Measurements from ENCODE around the gene TLE3.
A peak's percentile ranks its signal among the peaks of the same experiment; 100 is the strongest.

TLE3 gene

DNA sequence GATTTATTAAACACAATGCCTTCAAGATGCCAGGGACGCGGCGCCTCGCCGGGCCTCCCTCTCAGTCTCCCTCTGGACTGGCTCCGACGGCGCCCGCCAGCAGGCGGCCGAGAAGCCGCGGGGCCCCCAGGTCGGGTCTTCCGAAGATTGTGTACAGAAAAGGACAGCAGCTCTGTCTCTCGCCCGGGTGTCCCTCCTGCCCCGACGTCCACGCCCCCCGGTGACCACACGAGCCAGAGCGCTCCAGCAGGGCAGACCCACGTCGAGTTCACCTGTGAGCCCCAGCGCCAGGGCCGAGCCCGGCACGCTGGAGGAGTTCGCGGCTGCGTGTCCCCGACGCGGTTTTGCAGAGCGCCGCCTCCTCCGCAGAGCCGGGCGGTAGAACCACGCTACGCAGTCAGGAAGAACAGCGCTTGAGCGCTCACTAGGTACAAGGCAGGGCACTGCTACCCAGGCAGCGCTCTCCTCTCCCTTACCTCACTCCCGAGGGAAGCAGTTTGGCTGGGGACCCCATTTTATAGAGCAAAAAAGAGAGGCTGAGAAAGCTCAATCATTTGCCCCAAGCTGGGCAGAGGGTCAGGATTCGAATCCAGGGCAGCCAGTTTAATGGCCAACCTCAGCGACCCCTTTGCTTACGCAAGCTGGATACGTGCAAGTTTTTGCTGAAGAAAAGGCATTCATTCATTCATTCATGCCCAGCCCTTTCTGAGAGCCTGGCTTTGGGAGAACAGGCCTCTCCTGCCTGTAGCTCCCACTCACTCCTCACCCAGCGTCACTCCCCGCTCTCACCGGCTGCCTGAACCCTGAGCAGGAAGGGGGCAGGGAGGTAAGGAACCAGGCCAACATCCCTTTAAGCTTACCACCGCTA lies 3.0 kb upstream of the TLE3 start:
- peak in 1 of 2 donors; percentile 37 for DNase-seq (ENCODE audit: extremely low read depth in 1 of 2, low read depth in 1 of 2)

DNA sequence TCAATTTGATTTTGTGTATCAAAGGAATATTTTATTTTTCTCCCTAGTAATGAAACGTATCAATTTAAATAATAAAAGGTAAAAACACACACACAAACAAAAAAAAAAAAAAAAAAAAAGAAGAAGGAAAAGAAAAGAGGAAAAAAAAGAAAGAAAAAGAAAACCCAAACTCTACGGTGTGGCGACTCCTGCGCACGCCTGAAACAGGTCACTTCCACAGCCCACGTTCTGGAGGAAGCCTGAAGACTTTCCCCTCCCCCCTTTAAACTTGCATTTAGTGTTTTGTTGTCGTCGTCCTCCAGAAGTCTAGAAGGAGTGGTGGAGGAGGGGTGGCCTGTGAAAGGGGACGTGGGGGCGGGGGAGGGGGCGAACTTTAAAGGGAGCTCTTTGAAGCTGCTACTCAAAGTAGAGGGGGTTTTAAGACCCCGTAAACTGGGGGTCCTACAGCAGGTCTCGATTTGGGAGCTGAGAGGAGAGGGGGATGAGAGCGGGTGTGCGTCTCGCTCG lies 2.3 kb upstream of the TLE3 start:
- DNase-seq (ENCODE audit: extremely low read depth in 1 of 2, low read depth in 1 of 2) = no peak

DNA sequence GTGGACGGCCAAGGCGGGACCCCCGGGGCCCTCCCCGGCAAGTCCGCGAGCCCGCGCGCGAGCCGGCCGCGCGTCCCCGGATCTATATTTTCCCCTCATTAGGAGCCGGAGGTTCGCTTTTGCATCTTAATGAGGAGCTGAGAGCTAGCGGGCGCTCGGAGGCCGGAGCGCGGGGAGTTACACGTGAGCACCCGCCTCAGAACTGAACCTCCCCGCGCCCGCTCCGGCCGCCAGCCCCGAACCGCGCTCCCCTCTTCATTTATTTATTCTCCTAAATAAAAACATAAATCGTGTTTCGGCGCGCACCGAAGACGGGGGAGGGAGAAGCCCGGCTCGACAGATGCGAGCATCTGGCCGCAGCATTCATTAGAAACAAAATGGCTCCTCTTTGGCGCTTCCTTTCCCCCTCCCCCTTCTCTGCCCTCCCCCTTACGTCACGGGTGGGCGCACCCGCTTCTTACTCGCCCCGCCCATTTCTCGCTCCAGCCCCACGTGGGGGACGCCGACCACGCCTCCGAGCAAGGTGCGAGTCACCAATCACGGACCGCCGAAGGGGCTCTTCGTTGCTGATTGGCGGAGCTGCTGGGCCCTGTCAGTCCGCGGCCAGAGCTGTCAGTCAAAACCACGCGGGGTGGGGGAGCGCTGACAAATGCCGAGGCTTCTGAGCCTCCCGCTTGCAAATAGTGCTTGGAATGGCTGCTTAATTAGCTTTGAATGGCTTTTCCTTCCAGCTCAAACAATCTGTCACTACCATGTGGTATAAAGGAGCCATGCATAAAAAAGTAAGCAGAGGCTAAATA lies 1.6 kb upstream of the TLE3 start:
- peak; percentile 98 to 99 for DNase-seq (ENCODE audit: extremely low read depth in 1 of 2, low read depth in 1 of 2)

DNA sequence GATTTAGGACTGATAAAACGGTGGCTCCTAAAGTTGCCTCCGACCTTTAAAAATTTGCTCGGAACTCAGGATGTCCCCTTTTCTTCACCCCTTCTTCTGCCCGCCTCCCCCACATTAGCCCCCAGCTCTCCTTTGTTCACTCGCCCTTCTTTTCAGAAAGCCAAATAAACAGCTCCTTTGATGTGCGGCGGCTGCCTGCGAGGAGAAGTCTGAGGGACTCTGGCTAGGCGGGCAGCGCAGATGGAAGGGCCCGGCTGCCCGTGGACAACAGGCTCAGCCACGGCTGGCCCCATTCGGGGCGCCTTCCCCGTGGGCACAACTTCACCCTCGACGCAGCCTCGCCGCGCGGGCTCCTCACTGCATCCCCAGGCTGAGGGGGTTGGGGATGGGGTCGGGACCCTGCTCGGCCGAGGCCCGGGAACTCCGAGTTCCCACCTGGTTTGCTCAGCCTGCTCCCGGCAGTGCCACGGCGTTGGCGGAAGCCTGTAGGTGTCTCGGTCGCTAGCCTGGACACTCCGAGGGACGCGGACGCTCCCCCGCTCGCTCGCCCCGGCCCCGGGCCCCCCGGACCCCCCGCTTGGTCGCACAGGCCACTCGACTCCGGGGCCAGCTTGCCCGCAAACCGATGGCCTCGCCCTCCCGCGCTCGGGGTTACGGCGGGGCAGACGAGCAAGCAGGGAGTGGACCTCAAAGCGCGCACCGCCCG lies 897 bp upstream of the TLE3 start:
- no peak for DNase-seq (ENCODE audit: extremely low read depth in 1 of 2, low read depth in 1 of 2)

DNA sequence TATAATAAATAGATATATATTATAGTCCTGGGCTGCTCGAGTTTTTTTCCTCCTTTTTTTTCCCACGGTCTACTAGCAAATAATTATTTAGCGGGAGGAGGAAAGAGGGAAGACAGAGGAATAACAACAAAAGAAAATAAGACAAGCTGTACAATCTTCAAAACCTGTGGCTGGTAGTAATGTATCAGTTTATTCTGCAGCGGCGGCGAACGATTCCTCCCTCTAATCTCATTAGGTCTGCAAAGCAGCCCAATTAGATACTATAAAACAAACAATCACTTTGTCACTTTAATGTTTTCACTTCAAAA lies 390 bp upstream of the TLE3 start:
- DNase-seq (ENCODE audit: extremely low read depth in 1 of 2, low read depth in 1 of 2) = no peak

DNA sequence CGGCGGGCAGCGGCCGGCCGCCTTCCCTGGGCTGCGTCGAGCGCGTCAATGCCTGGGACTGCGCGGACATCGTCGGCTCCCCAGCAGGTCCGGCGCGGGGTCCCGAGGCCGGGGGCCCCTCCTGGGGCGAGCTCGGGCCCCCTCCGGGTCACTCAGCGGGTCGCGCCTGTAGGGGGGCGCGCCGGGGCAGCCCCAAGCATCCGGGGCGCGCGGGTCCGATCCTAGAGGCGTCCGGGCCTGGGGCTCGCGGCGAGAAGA lies 725 bp downstream of the TLE3 start:
- DNase-seq (ENCODE audit: extremely low read depth in 1 of 2, low read depth in 1 of 2) = no peak

DNA sequence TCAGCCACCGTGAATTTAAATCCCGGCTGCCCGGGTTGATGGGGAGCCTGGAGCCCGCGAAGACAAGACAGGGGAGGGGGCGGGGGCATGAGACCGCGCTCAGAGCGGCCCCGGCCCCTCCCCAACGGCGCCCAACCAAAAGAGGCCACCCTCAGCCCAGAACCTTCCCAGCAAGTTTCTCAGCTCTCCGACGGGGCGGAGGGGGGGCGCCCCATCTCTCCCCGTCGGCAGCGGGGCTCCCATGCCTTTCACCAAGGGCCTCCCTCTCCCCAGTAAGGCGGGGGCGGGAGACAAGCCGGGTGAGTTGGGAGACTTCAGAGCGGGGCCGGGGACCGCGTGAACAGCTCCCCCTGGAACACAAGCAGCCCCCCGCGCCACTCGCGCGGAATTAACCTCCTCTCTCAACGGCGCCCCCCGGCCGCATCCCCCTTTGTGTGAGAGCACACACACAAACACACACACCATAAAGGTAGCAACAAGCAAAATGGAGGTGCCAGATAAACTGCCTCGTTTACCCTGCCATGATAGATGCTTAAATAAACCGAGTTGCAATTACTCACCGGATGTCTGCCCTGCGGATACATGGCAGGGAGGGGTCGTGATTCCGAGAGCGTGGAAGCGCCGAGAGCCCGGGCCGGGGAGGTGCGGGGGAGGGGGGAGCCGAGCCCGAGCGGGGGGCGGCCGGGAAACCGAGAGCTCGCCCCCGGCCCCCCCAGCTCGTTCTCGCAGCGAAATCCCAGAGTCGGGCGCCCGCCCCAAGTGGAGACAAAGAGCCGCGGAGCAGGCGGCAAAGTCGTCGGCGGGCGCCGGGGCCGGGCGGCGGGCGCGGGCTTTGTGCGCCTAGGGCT lies 1.3 kb downstream of the TLE3 start:
- peak in 1 of 2 donors; percentile 42 for DNase-seq (ENCODE audit: extremely low read depth in 1 of 2, low read depth in 1 of 2)

DNA sequence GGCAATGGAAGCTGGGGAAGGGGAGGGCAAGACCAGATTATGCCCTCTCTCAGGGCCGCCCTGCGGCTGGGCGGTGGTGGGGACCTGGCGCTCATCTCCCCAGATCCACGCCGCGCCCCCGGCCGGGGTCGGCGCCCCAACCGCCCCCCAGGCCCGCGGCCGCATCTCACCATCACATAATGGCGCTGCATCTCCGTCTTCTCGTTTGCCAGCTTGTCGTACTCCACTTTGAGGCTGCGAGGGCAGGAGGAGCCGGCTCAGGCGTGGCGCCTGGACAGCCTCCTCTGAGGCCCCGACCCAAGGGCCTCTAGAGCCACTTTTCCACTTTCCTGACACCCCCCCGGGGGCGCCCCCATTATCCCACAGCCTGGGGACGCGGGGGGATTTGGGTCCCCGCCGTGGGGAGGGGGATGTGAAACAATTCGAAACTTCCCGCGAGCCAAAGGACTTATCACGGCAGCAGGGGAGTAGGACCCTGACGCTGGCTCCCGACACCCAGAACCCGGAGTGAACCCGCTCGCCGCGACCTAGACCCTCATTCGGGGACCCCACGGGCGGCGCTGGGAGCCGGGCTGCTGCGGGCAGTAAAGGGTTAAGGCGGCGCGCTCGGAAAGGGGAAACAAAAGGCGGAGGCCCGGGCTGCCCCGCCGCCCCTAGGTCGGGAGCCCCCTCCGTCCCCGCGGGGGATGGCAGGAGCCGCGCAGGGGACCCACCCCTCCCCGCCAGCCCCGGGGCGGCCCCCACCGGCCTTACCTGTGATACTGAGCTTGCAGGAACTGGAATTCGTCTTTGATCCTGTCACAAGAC lies 2.1 kb downstream of the TLE3 start:
- DNase-seq (ENCODE audit: extremely low read depth in 1 of 2, low read depth in 1 of 2) = no peak

DNA sequence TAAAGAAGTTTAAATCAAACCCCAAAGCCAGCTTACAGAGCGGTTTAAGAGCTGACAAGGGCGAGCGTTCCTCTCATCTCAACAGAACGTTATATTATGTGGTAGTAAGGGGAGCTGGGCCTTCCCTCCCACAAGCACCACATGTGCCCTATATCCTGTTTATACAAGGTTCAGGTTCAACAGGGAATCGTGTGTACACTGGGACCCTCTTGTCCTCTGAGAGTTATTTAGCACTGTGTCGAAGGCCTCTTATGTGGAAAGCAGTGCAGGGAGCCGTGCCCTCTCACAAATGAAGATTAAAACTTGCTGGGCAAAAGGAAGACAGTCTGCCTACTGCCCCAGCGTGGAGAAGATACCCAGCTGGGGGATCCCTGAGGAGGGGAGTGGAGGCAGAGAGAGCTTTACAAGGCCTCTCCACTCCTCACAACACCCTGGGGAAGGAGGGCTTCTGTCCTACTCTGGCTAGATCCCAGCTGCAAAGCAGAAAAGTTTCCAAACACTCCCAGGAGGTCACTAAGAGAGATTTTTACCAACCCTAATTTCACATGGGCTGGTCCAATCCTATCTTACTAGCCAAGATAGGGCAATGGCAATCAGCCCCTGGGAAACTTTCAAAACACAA lies 2.9 kb downstream of the TLE3 start:
- no peak for DNase-seq (ENCODE audit: extremely low read depth in 1 of 2, low read depth in 1 of 2)

DNA sequence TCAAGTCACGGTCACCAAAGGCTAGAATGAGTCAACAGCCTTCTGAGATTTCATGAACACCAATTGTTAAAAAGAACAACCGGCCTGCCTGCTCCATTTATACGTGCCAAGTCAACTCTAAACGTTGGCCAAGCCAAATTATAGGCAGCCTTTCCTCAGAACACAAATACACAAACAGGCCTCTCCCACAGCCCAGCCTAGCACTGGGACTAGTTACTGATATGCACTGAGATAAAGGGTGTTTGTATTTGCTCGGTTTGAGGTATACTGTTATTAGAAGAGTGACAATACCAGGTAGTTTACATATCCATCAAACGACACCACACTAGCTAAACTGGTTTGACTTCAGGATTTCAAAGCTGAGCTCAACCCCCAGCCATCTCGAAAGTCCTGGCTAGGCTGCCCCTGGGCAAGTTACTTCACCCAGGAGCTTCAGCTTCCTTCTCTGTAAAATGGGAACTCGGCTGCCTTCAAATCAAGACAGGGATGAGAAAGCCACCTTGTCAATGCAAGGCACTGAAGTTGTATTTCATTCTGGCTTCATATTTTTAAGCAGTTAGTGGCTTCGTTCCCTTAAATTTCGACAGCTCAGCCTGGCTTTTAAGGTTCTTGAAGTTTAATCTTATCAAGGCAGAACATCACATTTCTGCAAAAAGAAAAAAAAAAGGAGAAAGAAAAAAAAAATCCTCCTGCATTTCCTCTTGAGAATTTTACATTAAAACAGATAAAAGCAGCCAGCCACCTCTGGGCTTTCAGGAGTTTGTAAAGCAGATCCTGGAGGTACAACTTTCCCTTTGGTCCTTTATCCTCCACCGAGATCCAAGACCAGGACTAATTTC lies 4.0 kb downstream of the TLE3 start:
- DNase-seq (ENCODE audit: extremely low read depth in 1 of 2, low read depth in 1 of 2) = no peak

DNA sequence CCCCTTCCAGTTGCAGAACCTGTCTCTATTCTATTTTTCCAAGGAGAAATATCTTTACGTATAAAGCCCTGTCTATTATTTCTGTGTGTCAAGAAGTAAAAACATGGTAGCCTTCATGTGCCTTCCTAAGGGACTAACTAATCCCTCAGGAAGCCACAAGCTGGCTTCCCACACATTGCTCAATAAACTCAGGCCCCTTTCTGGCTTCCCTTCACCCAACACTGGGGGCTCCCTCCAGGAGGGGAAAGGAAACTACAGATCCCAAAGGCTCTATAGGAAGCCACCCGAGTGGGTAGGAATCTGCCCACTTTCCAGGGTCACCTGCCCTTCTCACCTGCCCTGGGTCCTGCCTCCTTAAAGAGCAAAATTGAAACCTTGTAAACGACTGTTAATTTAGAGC lies 4.6 kb downstream of the TLE3 start:
- no peak for DNase-seq (ENCODE audit: extremely low read depth in 1 of 2, low read depth in 1 of 2)

DNA sequence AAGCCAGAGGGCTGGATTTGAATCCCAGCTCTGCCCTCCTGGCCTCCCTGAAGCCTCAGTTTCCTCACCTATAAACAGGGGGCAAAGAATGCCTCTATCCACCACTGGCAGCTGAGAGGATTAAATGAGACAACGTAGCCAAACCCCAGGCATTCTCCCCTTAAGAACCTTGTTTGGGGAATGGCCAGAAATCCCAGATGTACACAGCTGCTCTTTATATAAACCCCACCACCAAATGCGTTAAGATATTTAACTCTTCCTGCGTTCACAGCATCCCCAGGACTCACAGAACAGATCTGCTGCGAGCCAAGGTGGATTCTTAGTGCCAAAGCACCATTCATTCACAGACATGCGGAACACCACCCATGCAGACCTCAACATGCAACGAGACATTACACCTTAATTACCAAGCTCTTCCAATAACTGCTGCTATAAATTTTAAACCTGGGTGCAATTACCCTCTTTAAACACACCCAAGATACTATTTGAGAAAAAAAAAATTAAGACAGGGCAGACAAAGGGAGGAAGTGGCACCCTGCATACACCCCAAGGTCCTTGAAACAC lies 5.2 kb downstream of the TLE3 start:
- no peak for DNase-seq (ENCODE audit: extremely low read depth in 1 of 2, low read depth in 1 of 2)

DNA sequence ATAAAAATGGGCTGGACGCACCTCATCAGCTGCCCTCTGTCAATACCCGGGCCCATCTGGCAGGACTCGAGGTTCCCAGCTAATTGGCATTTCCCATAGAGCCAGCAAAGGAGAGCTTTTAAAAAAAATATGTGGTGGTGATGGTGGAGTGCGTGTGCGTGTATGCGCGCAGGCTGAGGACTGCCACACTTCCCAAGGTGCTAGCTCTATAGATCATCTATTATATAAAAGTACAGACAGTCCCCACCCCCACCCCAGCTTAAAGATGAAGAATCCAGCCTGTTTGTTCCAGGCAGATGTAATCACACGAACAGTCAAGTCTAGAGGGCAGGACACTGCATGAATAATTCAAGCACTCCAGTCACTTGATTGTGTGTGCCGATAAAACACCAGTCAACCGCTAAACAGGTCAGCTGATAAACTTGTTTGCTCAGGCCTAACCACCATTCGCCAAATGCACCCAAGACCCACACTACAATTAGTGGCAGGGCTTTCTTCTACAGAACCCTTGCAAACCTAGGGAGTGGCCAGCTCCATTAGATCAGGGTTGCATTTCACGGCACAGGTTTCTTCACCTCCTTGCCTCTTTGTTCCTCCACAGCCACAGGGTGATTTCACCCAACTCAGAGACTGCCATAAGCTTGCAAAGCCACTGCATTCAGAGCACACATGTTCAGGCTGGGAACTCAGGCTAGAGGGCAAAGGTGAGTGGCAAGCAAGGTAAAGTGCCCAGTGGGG lies 5.8 kb downstream of the TLE3 start:
- peak in 1 of 2 donors; percentile 22 for DNase-seq (ENCODE audit: extremely low read depth in 1 of 2, low read depth in 1 of 2)

DNA sequence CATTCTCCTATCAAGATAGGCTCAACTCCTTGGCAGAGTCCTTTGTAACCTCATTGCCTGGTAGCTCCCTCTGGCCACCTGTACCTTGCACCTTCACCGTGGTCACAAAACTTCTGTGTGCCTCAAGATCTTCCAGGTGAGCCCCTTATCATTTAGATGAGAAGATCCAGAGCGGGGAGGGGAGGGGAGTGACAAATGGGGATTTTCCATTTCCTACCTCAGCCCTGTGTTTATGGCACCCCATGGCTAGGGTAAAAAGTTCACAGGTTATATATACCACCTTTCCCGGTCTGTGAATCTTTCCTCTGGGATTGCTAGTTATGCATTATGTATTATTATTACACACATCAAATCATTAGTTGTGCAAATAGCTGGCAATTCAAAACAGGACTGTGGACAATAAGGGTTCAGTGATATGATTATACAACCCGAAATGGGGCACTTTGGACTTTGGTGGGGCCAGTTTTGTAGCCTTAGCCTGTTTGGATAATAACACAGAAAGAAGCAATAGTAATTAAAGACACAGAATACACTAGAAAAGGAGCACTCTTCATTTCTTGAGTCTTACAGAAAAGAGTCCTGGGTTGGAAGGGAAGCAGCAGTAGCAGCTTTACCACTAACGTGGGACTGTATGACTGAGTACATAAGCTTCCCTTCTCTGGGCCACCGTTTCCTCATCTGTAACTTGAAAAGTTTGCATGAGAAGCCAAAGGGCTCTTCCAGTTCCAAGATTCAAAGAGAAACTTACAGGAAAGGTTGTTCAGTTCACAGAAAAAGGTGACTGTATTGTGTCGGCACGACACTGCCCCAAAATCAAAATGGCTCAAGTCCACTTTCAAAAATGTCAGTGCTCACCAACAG lies 7.1 kb downstream of the TLE3 start:
- DNase-seq (ENCODE audit: extremely low read depth in 1 of 2, low read depth in 1 of 2) = no peak

DNA sequence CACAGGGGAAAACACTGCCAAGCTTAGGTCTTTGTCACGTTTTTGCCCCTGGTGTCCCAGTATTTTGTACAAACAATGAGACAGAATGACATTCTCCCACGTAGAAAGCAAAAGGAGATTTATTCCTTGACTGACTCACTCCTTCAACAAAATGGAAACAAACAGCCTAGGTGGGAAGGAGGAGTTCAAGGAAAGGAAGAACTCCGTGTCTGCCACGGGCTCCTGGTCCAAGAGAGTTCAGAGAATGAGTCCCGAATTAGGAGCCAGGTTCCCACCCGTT lies 8.1 kb downstream of the TLE3 start:
- DNase-seq (ENCODE audit: extremely low read depth in 1 of 2, low read depth in 1 of 2) = no peak

DNA sequence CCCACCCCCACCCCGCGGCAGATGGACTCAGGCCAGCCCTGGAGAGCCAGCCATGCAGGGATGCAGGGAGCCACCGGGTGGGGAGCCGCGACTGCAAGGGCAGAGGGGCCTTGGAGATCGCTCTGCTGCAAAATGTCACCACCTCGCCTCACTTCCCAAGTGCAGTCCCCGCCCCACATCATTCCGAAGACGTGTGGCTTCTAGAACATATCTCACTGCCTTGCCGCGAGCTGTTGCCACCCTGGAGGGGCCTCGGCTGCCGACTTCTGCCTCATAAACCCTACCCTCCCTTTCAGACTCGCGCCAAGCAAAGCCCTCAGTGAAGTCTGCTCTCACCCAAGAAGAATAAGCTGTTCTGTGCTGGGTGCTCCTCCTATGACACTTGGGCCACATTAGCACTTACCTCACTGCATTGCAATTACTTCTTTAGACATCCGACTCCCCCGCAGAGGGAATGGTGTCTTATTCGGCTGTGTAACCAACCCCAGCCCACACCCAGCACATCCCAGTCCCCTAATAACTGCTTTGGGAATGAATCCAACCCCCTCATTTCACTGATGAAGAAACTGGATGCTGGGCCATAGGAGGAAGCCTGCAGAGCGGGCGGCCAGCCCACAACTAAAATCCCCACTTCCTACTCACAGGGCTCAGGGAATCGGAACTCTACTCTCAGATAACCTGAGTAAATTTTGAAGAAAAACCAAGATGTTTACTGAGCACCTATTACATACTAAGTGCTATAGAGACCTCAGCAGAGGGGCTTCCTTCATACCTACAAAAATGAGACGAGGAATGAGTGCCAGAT lies 8.6 kb downstream of the TLE3 start:
- no peak for DNase-seq (ENCODE audit: extremely low read depth in 1 of 2, low read depth in 1 of 2)
